NCI-H146 treated with DMSO at 0.1 percent for 48 hours (cell line): ENCODE measurements around the gene ABHD2.
"Not testable (repeated sequence)": the region's sequence is repeated elsewhere in the genome, so short reads cannot be mapped to it uniquely, and the experiment has no call there.

Source experiments
- DNase-seq: peaks from one replicate; lab custom pipeline; 2025; ENCODE audit not compliant: unreplicated experiment; lab: John Stamatoyannopoulos, UW

Gene ABHD2

DNA sequence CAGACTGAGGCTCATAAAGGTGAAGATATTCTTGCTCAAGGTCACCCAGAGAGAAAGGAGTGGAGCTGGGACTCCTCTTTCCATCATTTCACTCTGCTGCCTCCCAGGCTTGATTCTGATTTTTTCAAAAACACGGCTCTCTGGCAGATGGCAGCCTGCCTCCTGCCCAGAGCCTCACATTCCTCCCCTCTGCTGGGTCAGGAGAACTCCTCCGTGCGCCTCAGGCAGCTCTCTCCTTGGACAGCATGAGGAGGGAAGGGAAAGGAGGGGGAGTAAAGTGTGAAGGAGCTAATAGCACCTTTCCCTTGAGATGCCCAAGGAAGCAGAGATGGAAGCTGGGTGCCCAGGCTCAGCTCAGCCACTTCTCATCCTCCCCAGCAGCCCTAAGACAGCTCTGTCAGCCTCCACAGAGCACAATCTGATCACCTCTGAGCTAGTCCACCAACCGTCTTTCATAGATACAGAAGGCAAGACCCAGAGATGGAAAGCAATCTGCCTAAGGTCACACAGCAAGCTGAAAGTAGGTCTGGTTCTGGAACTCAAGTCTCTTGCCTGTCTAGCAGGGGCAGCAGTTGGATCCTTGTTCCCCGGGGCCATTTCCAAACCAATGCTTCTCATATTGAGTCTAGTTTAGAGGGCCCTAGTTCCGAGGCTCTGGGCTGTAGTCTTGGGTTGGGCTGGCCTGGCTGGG lies 129.6 kb downstream of the ABHD2 start:
- no peak for DNase-seq

DNA sequence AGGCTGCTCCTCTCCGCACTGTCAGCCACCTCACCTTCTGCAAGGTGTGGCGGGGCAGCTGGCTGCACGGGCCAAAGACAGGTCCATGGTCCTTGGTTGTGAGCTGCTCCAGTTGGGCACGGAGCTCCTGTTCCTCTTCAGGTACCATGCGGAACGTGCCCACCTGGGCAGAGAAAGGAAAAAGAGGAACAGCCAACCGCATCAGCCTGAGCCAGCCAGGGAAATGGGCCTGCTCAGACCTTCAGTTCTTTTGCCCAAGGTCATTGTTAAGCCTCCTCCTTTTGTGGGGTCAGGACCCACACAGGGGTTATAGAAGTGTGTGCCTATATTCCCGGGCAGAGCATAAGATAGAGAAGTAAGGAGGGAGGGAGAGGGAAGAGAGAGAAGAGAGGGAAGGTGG lies 130.3 kb downstream of the ABHD2 start:
- no peak for DNase-seq

DNA sequence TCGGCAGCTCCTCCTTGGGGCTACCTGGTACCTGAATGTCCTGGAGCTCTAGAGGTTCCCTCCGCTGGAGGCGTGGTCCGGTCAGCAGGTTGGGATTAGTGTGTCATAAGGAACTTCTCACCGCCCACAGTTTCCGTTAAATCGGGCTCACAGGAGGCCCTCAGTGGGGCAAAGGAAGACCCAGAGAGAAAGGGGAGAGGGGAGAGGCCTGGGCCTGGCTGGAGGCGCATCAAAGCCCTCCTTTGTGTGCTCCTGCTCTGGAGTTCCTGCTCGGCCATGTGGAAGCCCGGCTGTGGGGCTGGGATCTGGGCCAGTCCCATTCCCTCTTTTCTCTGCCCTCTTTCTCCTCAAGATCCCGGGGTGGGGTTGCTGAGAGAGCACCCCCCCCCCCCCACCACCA lies 133.3 kb downstream of the ABHD2 start, which contains the start of gene RLBP1:
Gene RLBP1 (minus strand): TSS at position 37 of the 400 bp plus-strand sequence. CDS start 2,604 bp downstream, outside the sequence.
- DNase-seq, result no peak

DNA sequence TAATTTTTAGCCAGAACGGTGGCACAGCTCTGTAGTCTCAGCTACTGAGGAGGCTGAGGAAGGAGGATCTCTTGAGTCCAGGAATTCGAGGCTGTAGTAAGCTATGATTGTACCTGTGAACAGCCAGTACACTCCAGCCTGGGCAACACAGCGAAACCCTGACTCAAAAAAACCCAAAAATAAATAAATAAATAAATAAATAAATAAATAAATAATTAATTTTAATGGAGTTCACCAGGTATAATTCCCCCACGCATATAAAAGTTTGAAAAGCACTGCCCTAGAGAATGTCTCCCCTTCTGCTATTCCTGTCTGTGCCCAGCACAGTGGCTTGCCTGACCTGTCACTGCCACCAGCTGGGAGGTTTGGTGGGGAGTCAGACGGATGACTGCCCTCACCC lies 137.3 kb downstream of the ABHD2 start:
- DNase-seq, result no peak

DNA sequence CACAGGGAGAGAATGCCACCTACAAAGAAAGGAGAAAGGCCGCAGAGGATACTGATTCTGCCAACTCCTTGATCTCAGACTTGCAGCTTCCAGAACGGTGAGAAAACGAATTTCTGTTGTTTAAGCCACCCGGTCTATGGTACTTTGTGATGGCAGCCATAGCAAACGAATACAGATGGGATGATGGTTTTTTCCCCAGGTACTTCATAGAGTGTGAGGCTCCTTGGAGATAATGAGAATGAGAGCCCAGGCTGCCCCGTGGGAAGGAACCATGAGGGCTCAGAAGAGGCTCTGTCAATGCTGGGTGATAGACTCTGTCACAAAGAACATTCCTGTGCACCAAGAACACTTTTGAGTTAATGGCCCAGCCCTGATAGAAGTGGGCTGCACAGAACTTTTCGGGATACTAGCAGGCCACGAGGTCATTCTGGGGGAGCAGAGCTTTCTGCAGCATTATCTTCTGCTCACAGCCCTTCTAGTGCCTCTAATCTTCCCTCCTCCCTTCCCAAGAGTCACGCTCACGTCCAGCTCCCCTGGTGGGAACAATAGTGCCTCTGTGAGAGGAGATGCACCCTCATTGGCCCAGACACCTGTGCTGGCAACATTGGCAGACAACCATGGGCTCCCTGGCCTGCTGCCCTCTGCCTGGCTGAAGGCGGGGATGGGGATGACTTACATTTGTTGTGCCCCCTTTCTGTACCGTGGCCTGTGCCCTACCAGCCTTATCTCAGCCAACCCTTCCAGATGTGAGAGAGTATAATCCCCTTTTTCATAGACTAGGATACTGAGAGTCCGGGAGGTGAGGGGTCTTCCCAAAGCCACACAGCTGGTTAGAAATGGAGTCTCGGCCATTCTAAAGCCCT lies 138.3 kb downstream of the ABHD2 start:
- DNase-seq, result no peak

DNA sequence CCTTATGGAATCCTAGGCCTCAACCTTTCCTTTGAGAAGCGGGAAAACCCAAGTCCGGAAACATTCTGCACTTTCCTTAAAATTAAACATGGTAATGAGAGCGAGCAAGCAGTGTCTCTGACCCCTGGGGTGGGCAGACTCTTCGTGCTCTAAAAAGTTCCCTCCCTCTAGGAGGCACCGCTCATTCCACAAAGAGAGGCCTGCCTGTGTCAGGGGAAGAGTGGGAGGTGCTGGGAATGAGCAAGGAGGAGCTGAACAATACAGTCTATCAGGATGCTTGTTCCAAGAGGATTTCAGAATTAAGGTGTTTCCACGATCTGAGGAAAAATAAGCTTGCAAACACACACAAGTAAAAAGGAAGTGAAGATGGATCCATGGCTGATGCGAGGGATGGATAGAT lies 139.2 kb downstream of the ABHD2 start:
- DNase-seq, result no peak

DNA sequence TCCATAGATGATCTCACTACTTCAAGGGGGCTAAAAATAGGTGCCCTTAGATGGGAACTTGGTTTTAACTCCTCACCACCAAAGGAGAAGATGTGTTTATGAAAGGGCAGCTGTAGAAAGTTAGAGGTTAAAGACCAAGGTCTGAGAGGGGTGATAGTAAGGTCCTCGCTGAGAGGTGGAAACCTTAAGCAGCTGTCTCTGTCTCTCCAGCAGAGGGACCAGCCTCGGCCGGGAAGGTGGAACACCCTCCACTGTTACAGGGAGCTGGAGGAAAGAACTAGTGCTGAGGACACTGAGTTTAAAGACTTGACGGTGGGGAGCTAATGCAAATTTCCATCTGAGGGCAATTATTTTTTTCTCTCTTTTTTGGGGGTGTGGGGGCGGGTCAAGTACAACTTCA lies 142.0 kb downstream of the ABHD2 start:
- DNase-seq, result no peak

DNA sequence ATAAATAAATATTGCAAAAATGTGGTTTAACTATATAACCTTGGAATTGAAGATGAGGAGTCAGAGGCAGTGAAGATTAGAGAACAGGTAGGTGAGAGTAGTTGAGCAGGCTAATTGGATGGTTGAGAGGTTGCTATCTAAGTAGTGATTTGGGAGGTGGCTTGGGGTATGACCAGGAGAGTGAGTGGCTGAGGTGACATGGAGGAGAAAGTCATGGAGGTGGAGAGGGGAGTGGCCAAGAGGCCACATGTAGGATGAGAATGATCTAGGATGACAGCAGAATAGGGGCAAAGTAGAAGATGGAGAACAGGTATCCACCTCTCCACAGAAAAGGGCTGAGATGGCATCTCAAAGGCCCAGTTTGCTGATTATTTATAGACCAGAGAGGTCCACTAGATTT lies 143.6 kb downstream of the ABHD2 start:
- no peak for DNase-seq

DNA sequence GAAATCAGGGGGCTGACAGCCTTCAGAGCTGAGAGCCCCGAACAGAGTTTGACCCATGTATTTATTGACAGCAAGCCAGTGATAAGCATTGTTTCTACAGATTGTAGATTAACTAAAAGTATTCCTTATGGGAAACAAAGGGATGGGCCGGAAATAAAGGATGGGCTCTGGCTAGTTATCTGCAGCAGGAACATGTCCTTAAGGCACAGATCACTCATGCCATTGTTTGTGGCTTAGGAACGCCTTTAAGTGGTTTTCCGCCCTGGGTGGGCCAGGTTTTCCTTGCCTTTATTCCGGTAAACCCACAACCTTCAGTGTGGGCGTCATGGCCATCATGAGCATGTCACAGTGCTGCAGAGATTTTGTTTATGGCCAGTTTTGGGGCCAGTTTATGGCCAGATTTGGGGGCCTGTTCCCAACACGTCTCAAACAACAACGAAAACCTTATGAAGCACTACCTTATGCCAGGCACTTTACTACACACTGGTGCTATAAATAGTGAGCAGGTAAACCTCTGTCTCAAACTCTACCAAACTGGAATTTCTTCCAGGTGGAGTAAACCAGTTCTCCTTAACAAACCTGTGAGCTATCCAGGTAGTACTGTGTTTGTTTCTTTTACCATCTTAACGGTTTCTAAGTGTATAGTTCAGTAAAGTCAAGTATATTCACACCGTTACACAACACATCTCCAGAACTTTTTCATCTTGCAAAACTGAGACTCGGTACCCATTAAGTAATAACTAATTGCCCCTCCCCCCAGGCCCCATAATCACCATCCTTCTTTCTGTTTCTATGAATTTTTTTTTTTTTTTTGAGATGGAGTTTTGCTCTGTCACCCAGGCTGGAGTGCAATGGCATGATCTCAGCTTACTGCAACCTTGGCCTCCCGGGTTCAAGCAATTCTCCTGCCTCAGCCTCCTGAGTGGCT lies 151.9 kb downstream of the ABHD2 start:
- not testable (repeated sequence) for DNase-seq

DNA sequence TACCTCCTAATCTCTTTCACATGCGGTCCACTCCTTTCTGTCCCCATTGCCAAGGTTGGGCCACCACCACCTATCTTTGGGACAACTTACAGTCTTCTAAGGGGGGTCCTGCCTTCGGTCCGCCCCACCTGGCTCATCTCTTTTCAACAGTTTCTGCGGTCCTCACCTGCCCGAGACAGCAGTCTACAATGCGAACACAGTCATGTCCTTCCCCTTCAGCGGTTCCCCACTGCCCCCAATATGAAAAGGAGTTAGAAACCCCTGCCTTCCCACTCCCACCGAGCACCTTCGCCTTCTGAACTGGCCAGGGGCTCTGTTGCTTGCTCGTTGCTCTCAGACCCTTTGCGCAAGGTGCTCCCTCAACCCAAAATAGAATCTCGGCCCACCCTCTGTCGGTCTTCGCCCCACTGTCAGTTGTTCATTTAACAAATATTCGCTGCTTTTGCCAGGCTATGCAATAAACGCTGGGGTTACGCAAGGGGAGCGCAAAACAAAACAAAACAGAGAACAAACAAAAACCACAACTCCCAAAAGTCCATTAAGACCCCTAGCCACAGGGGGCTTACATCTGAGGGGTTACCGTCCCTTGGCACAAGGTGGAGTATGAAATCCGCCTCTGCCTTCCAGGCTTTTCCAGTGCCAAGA lies 154.9 kb downstream of the ABHD2 start:
- no peak for DNase-seq

DNA sequence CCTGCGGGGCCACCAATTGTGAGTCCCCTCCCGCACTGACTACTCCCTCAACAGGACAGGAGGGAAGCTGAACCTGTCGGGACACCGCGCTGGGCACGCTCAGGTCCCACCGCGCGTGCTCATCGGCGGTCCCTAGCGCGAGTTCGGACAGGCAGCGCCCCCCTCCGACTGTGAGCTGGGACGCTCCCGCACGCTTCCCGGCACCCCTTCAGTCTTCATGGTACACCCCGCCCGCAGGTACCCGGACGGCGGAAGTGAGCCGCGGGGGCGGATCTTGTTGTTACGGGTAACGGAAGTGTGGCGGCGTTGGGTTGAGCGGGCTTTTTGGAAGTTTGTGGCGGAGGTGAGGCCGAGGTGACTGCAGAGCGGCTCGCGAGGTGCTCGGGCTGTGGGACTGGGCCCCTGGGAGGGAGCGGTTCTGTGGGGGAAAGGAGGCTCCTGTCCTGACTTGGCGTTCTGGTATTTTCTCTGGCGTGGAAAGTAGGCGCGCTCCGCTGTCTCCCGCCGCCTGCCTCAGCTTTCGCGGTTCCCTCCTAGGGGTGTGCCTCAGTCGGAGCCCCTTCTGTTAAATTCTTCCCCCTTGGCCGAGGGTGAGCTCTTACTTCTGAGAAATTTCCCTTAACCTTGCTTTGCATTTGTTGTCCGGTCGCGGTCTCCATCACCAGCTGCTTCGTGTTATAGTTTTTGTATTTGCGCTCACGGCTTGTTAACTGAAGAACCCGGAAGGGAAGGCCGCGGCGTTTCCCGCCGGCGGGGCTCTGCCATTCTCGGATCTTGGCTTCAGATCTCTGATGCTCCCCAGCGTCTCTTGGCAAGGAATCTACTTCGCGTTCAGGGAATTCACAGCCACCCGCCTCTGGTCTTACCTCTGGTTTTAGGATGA lies 155.7 kb downstream of the ABHD2 start, which contains the start of gene FANCI:
Gene FANCI (plus strand): TSS at position 289 of the 883 bp plus-strand sequence. CDS start 3,669 bp downstream, outside the sequence.
- peak; percentile 67 for DNase-seq

DNA sequence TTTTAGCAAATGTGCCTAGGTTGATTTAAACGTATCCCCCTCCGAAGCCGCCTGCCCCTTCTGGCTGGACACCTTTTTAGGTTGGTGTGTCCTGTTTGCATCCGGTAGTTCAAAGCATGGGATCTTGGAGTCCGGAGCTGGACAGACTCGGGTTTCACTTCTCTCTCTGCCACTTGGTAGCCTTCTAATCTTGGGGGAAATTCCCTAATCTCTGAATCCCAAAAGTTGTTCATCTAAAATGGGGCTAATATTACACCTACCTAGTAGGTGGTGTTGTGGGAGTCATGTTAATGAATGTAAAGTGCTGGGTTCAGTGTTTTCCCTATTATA lies 156.3 kb downstream of the ABHD2 start:
- DNase-seq, result peak; percentile 36

DNA sequence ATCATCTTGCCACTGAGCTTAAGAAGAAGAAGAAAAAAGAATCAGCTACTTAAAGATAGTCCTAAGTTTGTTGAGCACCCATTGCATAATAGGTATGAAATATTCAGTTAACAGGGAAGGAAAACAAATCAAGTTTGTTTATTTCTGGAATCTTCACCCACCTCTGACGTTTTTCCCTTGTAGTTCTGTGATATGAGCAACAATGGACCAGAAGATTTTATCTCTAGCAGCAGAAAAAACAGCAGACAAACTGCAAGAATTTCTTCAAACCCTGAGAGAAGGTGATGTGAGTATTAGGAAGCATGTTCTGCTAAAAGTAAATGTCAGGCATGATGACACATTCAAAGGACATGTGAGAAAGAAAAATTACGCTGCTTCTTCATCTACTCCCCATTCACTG lies 159.2 kb downstream of the ABHD2 start:
- no peak for DNase-seq

DNA sequence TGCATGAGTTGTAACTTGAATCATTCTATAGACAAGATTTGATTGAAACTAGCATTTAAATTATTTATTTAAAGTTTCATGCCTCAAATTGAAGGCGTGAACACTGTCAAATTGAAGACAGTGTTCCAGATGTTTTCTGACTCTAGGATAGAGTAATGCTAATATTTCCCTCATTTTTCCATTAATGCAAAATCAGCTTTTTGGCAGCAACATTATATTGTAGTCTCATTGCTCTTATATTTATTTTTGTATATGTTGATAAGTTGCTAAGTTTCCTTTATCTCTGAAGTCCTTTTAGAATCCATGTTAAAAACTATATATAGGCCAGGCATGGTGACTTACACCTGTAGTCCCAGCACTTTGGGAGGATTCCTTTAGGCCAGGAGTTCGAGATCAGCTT lies 160.3 kb downstream of the ABHD2 start:
- DNase-seq, result no peak

DNA sequence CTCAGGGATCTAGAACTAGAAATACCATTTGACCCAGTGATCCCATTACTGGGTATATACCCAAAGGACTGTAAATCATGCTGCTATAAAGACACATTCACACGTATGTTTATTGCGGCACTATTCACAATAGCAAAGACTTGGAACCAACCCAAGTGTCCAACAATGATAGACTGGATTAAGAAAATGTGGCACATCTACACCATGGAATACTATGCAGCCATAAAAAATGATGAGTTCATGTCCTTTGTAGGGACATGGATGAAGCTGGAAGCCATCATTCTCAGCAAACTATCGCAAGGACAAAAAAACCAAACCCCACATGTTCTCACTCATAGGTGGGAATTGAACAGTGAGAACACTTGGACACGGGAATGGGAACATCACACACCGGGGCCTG lies 161.9 kb downstream of the ABHD2 start:
- DNase-seq, result not testable (repeated sequence)
